MM.1S (cell line): ENCODE measurements around the gene TNFRSF1A.

Source experiments
- DNase-seq: peaks from one replicate; pipeline ENCODE4 v3.0.0-alpha.2; 2015
- H2AFZ ChIP-seq: fragments of 300-600 bp; sonication (generic); 2 replicates; pipeline ENCODE4 v1.6.0; 2016; ENCODE audit warnings: antibody characterized with exemption, low read length
- H3F3A ChIP-seq: fragments of 300-600 bp; sonication (generic); 2 replicates; pipeline ENCODE4 v1.6.1; 2016; ENCODE audit warnings: mild to moderate bottlenecking, antibody characterized with exemption, low read length, moderate library complexity, mixed read lengths; ENCODE audit not compliant: insufficient read depth
- H3K27ac ChIP-seq: fragments of 300-600 bp; sonication (generic); 2 replicates; pipeline ENCODE4 v1.5.1; 2016; ENCODE audit warnings: mild to moderate bottlenecking, low read length
- H3K27me3 ChIP-seq: fragments of 300-600 bp; sonication (generic); replicated peaks from 2 replicates; pipeline ENCODE4 v1.6.0; 2016; ENCODE audit warnings: low read length; ENCODE audit not compliant: insufficient read depth
- H3K36me3 ChIP-seq: fragments of 300-600 bp; sonication (generic); replicated peaks from 2 replicates; pipeline ENCODE4 v1.6.1; 2016; ENCODE audit warnings: mild to moderate bottlenecking, low read length, mixed read lengths; ENCODE audit not compliant: insufficient read depth
- H3K4me1 ChIP-seq: fragments of 300-600 bp; sonication (generic); 2 replicates; pipeline ENCODE4 v1.6.1; 2016; ENCODE audit warnings: low read length, mixed read lengths
- H3K4me2 ChIP-seq: fragments of 300-600 bp; sonication (generic); 2 replicates; pipeline ENCODE4 v1.6.0; 2016; ENCODE audit warnings: low read depth, low read length
- H3K4me3 ChIP-seq: fragments of 300-600 bp; sonication (generic); 2 replicates; pipeline ENCODE4 v1.5.1; 2016; ENCODE audit warnings: low read length, mixed read lengths
- H3K79me2 ChIP-seq: fragments of 300-600 bp; sonication (generic); 2 replicates; pipeline ENCODE4 v1.6.1; 2016; ENCODE audit warnings: mixed run types, low read length, mixed read lengths
- H3K9ac ChIP-seq: fragments of 300-600 bp; sonication (generic); 2 replicates; pipeline ENCODE4 v1.6.1; 2016; ENCODE audit warnings: low read length, mixed read lengths
- H3K9me2 ChIP-seq: fragments of 300-600 bp; sonication (generic); replicated peaks from 2 replicates; pipeline ENCODE4 v1.6.1; 2016; ENCODE audit warnings: mild to moderate bottlenecking, low read length, mixed read lengths; ENCODE audit not compliant: insufficient read depth
- H3K9me3 ChIP-seq: fragments of 300-600 bp; sonication (generic); replicated peaks from 2 replicates; pipeline ENCODE4 v1.6.1; 2016; ENCODE audit warnings: mild to moderate bottlenecking, low read length, mixed read lengths; ENCODE audit not compliant: insufficient read depth
- H4K20me1 ChIP-seq: fragments of 300-600 bp; sonication (generic); 2 replicates; pipeline ENCODE4 v1.6.1; 2016; ENCODE audit warnings: mild to moderate bottlenecking, low read length, moderate library complexity, mixed read lengths; ENCODE audit not compliant: insufficient read depth
- EZH2 ChIP-seq: fragments of 300-600 bp; sonication (generic); optimal IDR thresholded peaks from 2 replicates; pipeline ENCODE3; 2017; ENCODE audit warnings: low read depth, mild to moderate bottlenecking, antibody characterized with exemption, low read length, mixed read lengths
- EZH2phosphoT487 ChIP-seq: fragments of 300-600 bp; sonication (generic); IDR thresholded peaks from 2 replicates; pipeline ENCODE4 v1.6.1; 2018; ENCODE audit warnings: antibody characterized with exemption, low read length
- TF ChIP-seq, protein P1 (sequence below): fragments of 300-600 bp; sonication (generic); IDR thresholded peaks from 2 replicates; pipeline ENCODE4 v1.5.1; 2016; ENCODE audit warnings: antibody characterized with exemption, low read length, mixed read lengths

Gene TNFRSF1A

DNA sequence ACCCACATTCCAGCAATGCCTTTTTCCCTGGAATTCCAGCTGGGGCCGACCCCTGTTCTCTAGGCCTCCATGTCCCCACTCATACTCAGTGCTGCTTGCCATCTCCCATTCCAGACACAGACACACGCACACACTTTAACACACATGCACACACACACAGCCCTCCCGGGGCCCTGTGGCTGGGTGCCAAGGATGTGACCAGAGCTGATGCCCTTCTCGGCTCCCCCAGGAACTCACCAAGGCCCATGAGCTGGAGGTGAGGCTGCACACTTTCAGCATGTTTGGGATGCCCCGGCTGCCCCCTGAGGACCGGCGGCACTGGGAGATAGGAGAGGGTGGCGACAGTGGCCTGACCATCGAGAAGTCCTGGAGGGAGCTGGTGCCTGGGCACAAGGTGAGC, 27.1 kb downstream of the TNFRSF1A start:
- H3K4me3 ChIP-seq, result no peak overlapping the region
- no peak overlapping the region for H2AFZ ChIP-seq
- no peaks in the 10 kb centered on the region for H3K27me3 ChIP-seq
- H3F3A ChIP-seq, result peaks cover 7% of the 10 kb centered on the region; the same call in 1 of the 2 replicates
- no peak overlapping the region for H3K9ac ChIP-seq
- no peak overlapping the region for H3K4me2 ChIP-seq
- H3K79me2 ChIP-seq, result no peaks in the 10 kb centered on the region
- no peaks in the 10 kb centered on the region for H3K9me3 ChIP-seq
- no peak for DNase-seq
- H3K9me2 ChIP-seq, result no peaks in the 10 kb centered on the region
- H3K27ac ChIP-seq, result no peak overlapping the region
- H3K36me3 ChIP-seq, result no peaks in the 10 kb centered on the region
- H4K20me1 ChIP-seq, result no peaks in the 10 kb centered on the region
- TF ChIP-seq, protein P1, sequence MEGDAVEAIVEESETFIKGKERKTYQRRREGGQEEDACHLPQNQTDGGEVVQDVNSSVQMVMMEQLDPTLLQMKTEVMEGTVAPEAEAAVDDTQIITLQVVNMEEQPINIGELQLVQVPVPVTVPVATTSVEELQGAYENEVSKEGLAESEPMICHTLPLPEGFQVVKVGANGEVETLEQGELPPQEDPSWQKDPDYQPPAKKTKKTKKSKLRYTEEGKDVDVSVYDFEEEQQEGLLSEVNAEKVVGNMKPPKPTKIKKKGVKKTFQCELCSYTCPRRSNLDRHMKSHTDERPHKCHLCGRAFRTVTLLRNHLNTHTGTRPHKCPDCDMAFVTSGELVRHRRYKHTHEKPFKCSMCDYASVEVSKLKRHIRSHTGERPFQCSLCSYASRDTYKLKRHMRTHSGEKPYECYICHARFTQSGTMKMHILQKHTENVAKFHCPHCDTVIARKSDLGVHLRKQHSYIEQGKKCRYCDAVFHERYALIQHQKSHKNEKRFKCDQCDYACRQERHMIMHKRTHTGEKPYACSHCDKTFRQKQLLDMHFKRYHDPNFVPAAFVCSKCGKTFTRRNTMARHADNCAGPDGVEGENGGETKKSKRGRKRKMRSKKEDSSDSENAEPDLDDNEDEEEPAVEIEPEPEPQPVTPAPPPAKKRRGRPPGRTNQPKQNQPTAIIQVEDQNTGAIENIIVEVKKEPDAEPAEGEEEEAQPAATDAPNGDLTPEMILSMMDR, result no peak
- H3K4me1 ChIP-seq, result peaks cover 12% of the 10 kb centered on the region

DNA sequence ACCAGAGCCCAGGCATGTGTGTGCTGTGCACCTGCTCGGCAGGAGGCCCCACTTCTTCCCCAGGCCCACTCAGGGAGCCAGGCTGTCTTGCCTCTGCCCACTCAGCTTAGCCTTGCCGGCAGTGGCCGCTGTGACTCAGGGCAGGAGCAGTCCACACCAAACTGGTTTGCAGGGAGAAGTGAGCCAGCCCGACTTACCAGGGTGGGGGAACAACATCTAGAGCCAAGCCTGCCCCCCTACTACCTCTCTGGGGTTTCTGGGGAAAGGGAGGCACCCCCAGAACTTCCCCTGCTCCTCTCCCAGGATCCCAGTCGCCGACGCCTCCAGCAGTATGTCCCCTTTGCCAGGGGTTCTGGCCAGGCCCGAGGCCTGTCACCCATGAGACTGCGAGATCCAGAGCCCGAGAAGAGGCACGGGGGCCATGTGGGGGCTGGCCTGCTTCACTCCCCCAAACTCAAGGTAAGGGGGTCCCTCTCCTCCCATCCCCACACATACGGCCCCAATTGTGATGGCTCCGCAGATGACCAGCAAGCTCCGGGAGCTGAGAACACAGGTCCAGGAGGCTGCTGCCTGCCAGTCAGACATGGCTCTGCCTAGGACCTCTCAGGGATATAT, 28.4 kb downstream of the TNFRSF1A start:
- Histone ChIP-seq H3F3A (peaks cover 7% of the 10 kb centered on the region; the same call in 1 of the 2 replicates), H3K27me3 (no peaks in the 10 kb centered on the region), H3K79me2 (no peaks in the 10 kb centered on the region), H3K27ac (no peak overlapping the region), H3K36me3 (no peaks in the 10 kb centered on the region), H3K9ac (no peak overlapping the region), H3K9me2 (no peaks in the 10 kb centered on the region), H3K4me1 (peaks cover 12% of the 10 kb centered on the region), H3K4me3 (no peak overlapping the region), H3K9me3 (no peaks in the 10 kb centered on the region), H2AFZ (no peak overlapping the region), H3K4me2 (no peak overlapping the region), H4K20me1 (no peaks in the 10 kb centered on the region)
- TF ChIP-seq, protein P1, result no peak
- no peak for DNase-seq

DNA sequence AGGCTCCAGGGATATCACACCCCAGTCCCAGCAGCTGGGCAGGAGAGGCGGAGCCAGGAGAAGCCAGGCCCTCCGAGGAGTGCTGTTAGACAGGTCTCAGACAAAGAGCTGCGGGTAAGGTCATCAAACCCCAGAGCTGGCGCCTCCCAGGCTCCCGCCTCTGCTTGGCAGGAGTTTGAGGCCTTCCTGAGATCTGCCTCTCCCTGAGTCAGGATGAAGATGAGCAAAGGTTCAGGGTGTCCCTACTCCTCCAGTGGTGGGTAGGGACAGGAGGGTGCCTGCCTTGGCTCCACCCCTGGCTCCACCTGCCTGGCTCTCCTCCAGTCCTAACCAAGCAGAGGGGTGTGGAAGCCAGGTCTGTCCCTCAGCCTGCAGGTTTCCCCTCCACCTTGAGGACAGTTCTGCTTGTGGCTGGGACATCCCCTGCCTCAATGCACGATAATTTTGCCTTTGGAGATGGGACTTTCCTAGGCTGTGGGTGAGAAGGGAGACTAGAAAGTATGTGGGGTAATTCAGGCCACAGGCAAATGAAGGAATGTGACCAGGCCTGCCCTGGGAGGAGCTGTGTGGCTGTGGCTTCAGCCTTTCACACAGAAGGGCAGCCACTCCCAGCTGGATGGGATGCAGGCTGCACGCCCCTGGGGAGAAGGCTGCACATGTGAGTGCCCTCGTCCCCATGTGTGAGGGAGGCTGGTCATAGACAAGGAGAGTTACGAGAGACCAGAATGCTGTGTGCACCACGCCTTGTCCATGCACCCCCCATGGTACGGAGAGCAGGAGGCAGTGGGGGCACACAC, 29.1 kb downstream of the TNFRSF1A start:
- H3K79me2 ChIP-seq, result no peaks in the 10 kb centered on the region
- no peaks in the 10 kb centered on the region for H3K9me3 ChIP-seq
- no peaks in the 10 kb centered on the region for H3K9me2 ChIP-seq
- no peak overlapping the region for H3K27ac ChIP-seq
- peaks cover 12% of the 10 kb centered on the region for H3K4me1 ChIP-seq
- TF ChIP-seq, protein P1, result no peak
- TF ChIP-seq EZH2phosphoT487, result no peak
- no peak for TF ChIP-seq EZH2
- H3K4me2 ChIP-seq, result no peak overlapping the region; the same call in 1 of the 2 replicates
- no peaks in the 10 kb centered on the region for H3K36me3 ChIP-seq
- peaks cover 7% of the 10 kb centered on the region; the same call in 1 of the 2 replicates for H3F3A ChIP-seq
- H3K9ac ChIP-seq, result no peak overlapping the region
- H4K20me1 ChIP-seq, result no peaks in the 10 kb centered on the region
- no peaks in the 10 kb centered on the region for H3K27me3 ChIP-seq
- DNase-seq, result peak; percentile 29
- no peak overlapping the region for H3K4me3 ChIP-seq
- peak overlapping the region; percentile 58; the same call in 1 of the 2 replicates for H2AFZ ChIP-seq
